ENCODE measurements around the gene MCM9.

The MCM9 gene

DNA sequence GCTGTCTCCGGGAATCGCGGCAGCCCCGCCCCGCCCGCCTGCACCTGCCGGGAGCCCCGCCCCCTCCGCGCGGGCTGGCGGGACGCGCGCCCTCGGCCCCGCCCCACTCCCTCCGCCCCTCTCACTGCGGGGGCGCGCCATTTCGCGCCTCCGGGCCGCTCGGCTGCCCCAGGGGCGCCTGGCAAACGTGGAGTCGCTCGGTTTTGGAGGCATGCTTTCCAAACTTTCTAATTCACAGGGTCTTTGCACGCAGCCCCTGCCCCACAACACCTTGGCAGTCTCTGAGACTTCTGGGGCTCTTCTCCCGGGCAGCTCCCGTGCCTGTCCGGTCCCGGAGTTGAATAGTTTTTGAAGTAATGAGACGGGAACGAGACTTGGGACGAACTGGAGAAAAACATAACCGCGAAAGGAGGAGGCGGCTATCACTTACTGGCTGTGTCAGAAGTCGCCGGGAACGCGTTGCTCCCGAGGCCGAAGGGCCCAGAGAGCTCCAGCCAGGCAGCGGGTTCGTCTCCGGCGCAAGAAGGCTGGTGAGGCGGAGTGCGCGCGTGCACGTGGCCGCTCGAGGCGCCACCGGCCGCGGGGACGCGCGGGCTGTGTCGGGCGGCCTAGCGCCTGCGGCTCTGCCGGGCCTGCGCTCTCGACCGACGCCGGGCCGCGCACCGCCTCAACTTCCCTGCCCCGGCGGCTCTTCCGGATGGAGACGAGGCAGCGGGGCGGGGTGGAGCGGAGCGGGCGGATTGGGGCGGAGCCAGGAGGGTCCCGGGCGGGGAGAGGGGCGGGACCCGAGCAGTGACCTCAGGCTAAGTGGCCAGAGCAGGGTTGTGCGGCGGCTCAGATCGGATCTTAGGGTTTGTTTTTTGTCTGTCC lies at the start of gene MCM9 (continued):
- TF ChIP-seq, protein P1, sequence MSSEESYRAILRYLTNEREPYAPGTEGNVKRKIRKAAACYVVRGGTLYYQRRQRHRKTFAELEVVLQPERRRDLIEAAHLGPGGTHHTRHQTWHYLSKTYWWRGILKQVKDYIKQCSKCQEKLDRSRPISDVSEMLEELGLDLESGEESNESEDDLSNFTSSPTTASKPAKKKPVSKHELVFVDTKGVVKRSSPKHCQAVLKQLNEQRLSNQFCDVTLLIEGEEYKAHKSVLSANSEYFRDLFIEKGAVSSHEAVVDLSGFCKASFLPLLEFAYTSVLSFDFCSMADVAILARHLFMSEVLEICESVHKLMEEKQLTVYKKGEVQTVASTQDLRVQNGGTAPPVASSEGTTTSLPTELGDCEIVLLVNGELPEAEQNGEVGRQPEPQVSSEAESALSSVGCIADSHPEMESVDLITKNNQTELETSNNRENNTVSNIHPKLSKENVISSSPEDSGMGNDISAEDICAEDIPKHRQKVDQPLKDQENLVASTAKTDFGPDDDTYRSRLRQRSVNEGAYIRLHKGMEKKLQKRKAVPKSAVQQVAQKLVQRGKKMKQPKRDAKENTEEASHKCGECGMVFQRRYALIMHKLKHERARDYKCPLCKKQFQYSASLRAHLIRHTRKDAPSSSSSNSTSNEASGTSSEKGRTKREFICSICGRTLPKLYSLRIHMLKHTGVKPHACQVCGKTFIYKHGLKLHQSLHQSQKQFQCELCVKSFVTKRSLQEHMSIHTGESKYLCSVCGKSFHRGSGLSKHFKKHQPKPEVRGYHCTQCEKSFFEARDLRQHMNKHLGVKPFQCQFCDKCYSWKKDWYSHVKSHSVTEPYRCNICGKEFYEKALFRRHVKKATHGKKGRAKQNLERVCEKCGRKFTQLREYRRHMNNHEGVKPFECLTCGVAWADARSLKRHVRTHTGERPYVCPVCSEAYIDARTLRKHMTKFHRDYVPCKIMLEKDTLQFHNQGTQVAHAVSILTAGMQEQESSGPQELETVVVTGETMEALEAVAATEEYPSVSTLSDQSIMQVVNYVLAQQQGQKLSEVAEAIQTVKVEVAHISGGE (tag by site-specific recombination; conservative IDR thresholded peaks at IDR 0.05; ENCODE audit: low read depth), result no peak
- TF ChIP-seq ZNF596 (tag by site-specific recombination; IDR thresholded peaks at IDR 0.05) (no peak), ZNF37A (tag by site-specific recombination; IDR thresholded peaks at IDR 0.05) (no peak), ZNF394 (tag by site-specific recombination; IDR thresholded peaks at IDR 0.05; ENCODE audit: borderline replicate concordance) (no peak), ZNF561 (tag by site-specific recombination; IDR thresholded peaks at IDR 0.05; ENCODE audit: borderline replicate concordance) (peak; percentile 47), GLI4 (tag by site-specific recombination; IDR thresholded peaks at IDR 0.05) (no peak), ZNF2 (tag by site-specific recombination; IDR thresholded peaks at IDR 0.05) (peak; percentile 82; the same call in 1 of the 2 replicates), ZNF175 (tag by site-specific recombination; IDR thresholded peaks at IDR 0.05) (no peak), ZNF302 (tag by site-specific recombination; IDR thresholded peaks at IDR 0.05; ENCODE audit: low read depth) (no peak), ZNF664 (tag by site-specific recombination; IDR thresholded peaks at IDR 0.05) (no peak), ZSCAN23 (tag by site-specific recombination; IDR thresholded peaks at IDR 0.05) (no peak)
- TF ChIP-seq, protein P2, sequence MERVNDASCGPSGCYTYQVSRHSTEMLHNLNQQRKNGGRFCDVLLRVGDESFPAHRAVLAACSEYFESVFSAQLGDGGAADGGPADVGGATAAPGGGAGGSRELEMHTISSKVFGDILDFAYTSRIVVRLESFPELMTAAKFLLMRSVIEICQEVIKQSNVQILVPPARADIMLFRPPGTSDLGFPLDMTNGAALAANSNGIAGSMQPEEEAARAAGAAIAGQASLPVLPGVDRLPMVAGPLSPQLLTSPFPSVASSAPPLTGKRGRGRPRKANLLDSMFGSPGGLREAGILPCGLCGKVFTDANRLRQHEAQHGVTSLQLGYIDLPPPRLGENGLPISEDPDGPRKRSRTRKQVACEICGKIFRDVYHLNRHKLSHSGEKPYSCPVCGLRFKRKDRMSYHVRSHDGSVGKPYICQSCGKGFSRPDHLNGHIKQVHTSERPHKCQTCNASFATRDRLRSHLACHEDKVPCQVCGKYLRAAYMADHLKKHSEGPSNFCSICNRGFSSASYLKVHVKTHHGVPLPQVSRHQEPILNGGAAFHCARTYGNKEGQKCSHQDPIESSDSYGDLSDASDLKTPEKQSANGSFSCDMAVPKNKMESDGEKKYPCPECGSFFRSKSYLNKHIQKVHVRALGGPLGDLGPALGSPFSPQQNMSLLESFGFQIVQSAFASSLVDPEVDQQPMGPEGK (tag by site-specific recombination; IDR thresholded peaks at IDR 0.05), result peak; percentile 33; the same call in 1 of the 2 replicates
- TF ChIP-seq, protein P3, sequence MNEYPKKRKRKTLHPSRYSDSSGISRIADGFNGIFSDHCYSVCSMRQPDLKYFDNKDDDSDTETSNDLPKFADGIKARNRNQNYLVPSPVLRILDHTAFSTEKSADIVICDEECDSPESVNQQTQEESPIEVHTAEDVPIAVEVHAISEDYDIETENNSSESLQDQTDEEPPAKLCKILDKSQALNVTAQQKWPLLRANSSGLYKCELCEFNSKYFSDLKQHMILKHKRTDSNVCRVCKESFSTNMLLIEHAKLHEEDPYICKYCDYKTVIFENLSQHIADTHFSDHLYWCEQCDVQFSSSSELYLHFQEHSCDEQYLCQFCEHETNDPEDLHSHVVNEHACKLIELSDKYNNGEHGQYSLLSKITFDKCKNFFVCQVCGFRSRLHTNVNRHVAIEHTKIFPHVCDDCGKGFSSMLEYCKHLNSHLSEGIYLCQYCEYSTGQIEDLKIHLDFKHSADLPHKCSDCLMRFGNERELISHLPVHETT (tag by site-specific recombination; IDR thresholded peaks at IDR 0.05), result no peak

DNA sequence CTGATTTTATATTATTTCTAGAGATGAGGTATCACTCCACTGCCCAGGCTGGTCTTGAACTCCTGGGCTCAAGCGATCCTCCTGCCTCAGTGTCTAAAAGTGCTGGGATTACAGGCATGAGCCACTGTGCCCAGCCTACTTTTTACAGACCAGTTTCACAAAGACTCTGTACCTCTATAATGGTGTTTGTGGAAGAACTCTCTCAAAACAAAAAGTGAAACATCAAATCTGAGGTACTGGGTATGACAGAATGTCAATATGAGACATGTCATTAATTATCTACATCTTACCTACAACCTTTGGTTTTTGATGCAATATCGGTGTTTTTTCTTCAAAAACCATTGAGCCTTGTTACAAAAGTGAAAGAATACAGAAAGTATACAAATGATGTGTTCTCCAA lies 49.4 kb upstream of the MCM9 start:
- H3K4me3 ChIP-seq (ENCODE audit: low read depth, low read length), result no peak overlapping the region
- peaks cover 4 to 10% of the 10 kb centered on the region in 2 experiments; a peak in 2 of 3 replicates for H3K36me3 ChIP-seq (ENCODE audit: control insufficient read depth in 2 of 2, insufficient read depth in 1 of 2, low read length in 2 of 2)
- H3K9me3 ChIP-seq (ENCODE audit: control insufficient read depth, insufficient read depth, low read depth, low read length), result no peaks in the 10 kb centered on the region
- H3K4me1 ChIP-seq (ENCODE audit: control insufficient read depth, insufficient read depth, low read length), result no peaks in the 10 kb centered on the region
- TF ChIP-seq ZNF529 (tag by site-specific recombination; IDR thresholded peaks at IDR 0.05; ENCODE audit: insufficient replicate concordance), result no peak
- ChIA-PET CTCF (no interaction called here), POLR2A (no interaction called here)
- no peak overlapping the region for H3K27ac ChIP-seq (ENCODE audit: extremely low read depth, low read depth, low read length)

DNA sequence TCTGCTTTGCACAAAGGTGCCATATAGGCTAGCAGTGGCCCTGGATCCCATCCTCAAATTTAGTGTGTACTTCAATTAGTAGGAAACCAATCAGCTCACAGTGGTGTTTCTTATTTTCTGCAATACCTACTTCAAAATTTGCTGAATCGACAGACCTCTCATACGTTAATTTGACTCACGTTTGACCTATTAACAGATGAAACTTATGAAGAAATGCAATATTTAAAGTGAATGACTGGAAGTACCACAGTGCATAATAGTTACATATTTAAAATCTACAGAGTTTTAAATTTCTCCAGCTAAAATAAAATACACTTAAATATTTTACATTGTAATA lies 47.6 kb upstream of the MCM9 start:
- Histone ChIP-seq H3K4me3 (ENCODE audit: low read depth, low read length) (no peak overlapping the region), H3K9me3 (ENCODE audit: control insufficient read depth, insufficient read depth, low read depth, low read length) (no peaks in the 10 kb centered on the region), H3K27ac (ENCODE audit: extremely low read depth, low read depth, low read length) (no peak overlapping the region), H3K4me1 (ENCODE audit: control insufficient read depth, insufficient read depth, low read length) (no peaks in the 10 kb centered on the region), H3K36me3 (ENCODE audit: control insufficient read depth in 2 of 2, insufficient read depth in 1 of 2, low read length in 2 of 2) (peaks cover 4 to 25% of the 10 kb centered on the region in 2 experiments; a peak in 2 of 3 replicates)
- CTCF ChIA-PET, result interaction anchor here (1.5 kb wide), 1 partner anchor 128 kb away, joined by 4 read pairs; no protein-coding TSS in a partner anchor
- POLR2A ChIA-PET, result interaction anchor here (0.5 kb wide), 1 partner anchor 100 kb away, joined by 4 read pairs; no protein-coding TSS in a partner anchor
- TF ChIP-seq KLF16 (tag by site-specific recombination; IDR thresholded peaks at IDR 0.05) (no peak), ZNF19 (tag by site-specific recombination; IDR thresholded peaks at IDR 0.05; ENCODE audit: low read depth) (no peak), ZFP3 (tag by site-specific recombination; IDR thresholded peaks at IDR 0.05; ENCODE audit: low read depth) (no peak), ZBTB8A (tag by site-specific recombination; IDR thresholded peaks at IDR 0.05) (no peak), KLF10 (tag by site-specific recombination; IDR thresholded peaks at IDR 0.05) (no peak), ZXDB (tag by site-specific recombination; IDR thresholded peaks at IDR 0.05) (no peak), ZNF138 (tag by site-specific recombination; IDR thresholded peaks at IDR 0.05; ENCODE audit: borderline replicate concordance) (no peak), ZNF292 (tag by site-specific recombination; IDR thresholded peaks at IDR 0.05; ENCODE audit: borderline replicate concordance, low read depth) (no peak)
- TF ChIP-seq, protein P4, sequence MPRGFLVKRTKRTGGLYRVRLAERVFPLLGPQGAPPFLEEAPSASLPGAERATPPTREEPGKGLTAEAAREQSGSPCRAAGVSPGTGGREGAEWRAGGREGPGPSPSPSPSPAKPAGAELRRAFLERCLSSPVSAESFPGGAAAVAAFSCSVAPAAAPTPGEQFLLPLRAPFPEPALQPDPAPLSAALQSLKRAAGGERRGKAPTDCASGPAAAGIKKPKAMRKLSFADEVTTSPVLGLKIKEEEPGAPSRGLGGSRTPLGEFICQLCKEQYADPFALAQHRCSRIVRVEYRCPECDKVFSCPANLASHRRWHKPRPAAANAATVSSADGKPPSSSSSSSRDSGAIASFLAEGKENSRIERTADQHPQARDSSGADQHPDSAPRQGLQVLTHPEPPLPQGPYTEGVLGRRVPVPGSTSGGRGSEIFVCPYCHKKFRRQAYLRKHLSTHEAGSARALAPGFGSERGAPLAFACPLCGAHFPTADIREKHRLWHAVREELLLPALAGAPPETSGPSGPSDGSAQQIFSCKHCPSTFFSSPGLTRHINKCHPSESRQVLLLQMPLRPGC (tag by site-specific recombination; IDR thresholded peaks at IDR 0.05), result no peak
- TF ChIP-seq, protein P5, sequence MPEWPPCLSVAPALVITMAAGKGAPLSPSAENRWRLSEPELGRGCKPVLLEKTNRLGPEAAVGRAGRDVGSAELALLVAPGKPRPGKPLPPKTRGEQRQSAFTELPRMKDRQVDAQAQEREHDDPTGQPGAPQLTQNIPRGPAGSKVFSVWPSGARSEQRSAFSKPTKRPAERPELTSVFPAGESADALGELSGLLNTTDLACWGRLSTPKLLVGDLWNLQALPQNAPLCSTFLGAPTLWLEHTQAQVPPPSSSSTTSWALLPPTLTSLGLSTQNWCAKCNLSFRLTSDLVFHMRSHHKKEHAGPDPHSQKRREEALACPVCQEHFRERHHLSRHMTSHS (tag by site-specific recombination; IDR thresholded peaks at IDR 0.05), result no peak
